Uterus (tissue), 2 donors: Measurements from ENCODE around the gene ARL3.

Source experiments
- POLR2A ChIP-seq, 2 donors: fragments of 450-650 bp; IDR thresholded peaks; one replicate each; pipeline ENCODE4 v1.6.1; 2016; ENCODE audit warnings: antibody characterized with exemption in 2 of 2, mild to moderate bottlenecking in 1 of 2, moderate library complexity in 1 of 2
- TF ChIP-seq, protein P1 (sequence below), 4 experiments: fragments of 200-600 bp in 2 of 4; fragments of 450-650 bp in 2 of 4; sonication (generic) in 2 of 4; IDR thresholded peaks; one replicate each; pipeline ENCODE4 v1.5.1; 2016 to 2019; ENCODE audit warnings: antibody characterized with exemption in 4 of 4, mild to moderate bottlenecking in 2 of 4, moderate library complexity in 1 of 4

DNA sequence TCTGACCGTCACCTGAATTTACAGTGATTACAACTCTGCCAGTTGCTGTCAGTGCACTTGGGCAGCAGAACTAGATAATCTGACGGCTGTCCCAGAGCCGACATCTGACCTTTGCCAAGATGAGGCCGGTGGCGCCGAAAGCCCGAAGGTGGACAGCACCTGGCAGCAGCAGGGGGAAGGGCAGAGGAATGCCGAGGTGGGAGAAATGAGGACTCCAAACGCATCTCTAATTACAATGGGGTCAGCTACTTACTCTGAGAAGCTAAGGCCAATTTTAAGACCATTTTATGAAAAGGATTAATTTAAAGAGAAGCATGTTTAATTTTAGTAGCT is 36.2 kb downstream of the ARL3 start:
- TF ChIP-seq POLR2A (IDR thresholded peaks at IDR 0.05): no peak
- TF ChIP-seq, protein P1, sequence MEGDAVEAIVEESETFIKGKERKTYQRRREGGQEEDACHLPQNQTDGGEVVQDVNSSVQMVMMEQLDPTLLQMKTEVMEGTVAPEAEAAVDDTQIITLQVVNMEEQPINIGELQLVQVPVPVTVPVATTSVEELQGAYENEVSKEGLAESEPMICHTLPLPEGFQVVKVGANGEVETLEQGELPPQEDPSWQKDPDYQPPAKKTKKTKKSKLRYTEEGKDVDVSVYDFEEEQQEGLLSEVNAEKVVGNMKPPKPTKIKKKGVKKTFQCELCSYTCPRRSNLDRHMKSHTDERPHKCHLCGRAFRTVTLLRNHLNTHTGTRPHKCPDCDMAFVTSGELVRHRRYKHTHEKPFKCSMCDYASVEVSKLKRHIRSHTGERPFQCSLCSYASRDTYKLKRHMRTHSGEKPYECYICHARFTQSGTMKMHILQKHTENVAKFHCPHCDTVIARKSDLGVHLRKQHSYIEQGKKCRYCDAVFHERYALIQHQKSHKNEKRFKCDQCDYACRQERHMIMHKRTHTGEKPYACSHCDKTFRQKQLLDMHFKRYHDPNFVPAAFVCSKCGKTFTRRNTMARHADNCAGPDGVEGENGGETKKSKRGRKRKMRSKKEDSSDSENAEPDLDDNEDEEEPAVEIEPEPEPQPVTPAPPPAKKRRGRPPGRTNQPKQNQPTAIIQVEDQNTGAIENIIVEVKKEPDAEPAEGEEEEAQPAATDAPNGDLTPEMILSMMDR (IDR thresholded peaks at IDR 0.05): no peak
